Lower leg skin (tissue), 4 donors: ENCODE results near the gene HSP90AA1. TPM values are rescaled to one million over a fixed set of nuclear protein-coding genes. Genes with fewer than 3 reads are reported as not detected.
"Not testable (repeated sequence)": the region's sequence is repeated elsewhere in the genome, so short reads cannot be mapped to it uniquely, and the experiment has no call there.

ENCODE experiments used
- DNase-seq, 2 donors: peaks; one replicate each; pipeline ENCODE4 v3.0.0-alpha.2; 2019; ENCODE audit warnings: low spot score in 2 of 2
- H3K4me3 ChIP-seq: fragments of 200-600 bp; sonication (generic); 2 replicates; pipeline ENCODE4 v1.5.1; 2017; ENCODE audit warnings: mild to moderate bottlenecking, low read depth; ENCODE audit not compliant: poor library complexity, severe bottlenecking
- POLR2A ChIP-seq, 2 donors: fragments of 450-650 bp; IDR thresholded peaks; one replicate each; pipeline ENCODE4 v1.6.1; 2016 to 2017; ENCODE audit warnings: antibody characterized with exemption in 2 of 2, mild to moderate bottlenecking in 1 of 2, moderate library complexity in 1 of 2
- WGBS, 2 donors: methylation state at CpG; one replicate each; pipeline ENCODE4 v1.1.5; 2018; 5-methylcytosine and 5-hydroxymethylcytosine counted together
- intact Hi-C: fragments of 100-400 bp; cut with DNase I; formaldehyde crosslinking; loops from one replicate; pipeline ENCODE4 v1.15.0; 2023; ENCODE audit warnings: low total_unique reads
- total RNA-seq, 4 donors: library from RNA; depleted of rRNA; stranded (reverse); fragments of >200 nt; gene quantifications; one replicate each; pipeline ENCODE4 v1.1.0, GENCODE V29; 2016
- TF ChIP-seq, protein P1 (sequence below), 3 donors: fragments of 450-650 bp; IDR thresholded peaks; one replicate each; pipeline ENCODE4 v1.5.1; 2016; ENCODE audit warnings: antibody characterized with exemption in 3 of 3, mild to moderate bottlenecking in 3 of 3, moderate library complexity in 2 of 3

HSP90AA1 gene
- total RNA-seq, 4 donors from 2014 or later: 196 to 301 (median 255) TPM

DNA sequence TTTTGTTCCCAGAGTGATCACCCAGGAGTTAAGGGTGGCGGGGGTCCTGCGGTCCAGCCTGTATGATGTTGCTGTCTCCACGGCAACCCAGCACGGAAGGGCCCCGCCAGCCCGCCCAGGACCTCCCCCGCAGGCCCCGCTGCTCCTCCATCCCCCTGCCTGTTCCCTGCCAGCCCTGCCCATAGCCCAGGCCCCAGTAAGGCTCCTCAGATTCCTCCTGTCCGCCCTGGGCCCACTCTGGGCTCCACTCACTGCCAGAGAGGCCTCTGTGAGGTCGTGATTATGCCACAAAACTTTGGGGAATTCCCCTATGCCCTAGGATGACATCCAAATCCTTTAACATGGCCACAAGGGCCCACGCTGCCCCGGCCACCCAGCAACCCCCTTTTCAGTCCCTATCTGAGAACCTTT, 20.8 kb downstream of the HSP90AA1 start:
- no peak overlapping the region for H3K4me3 ChIP-seq
- 77 to 80% methylated on average over 7 to 12 of the region's 12 CpGs for WGBS, 2 donors
- TF ChIP-seq, protein P1, sequence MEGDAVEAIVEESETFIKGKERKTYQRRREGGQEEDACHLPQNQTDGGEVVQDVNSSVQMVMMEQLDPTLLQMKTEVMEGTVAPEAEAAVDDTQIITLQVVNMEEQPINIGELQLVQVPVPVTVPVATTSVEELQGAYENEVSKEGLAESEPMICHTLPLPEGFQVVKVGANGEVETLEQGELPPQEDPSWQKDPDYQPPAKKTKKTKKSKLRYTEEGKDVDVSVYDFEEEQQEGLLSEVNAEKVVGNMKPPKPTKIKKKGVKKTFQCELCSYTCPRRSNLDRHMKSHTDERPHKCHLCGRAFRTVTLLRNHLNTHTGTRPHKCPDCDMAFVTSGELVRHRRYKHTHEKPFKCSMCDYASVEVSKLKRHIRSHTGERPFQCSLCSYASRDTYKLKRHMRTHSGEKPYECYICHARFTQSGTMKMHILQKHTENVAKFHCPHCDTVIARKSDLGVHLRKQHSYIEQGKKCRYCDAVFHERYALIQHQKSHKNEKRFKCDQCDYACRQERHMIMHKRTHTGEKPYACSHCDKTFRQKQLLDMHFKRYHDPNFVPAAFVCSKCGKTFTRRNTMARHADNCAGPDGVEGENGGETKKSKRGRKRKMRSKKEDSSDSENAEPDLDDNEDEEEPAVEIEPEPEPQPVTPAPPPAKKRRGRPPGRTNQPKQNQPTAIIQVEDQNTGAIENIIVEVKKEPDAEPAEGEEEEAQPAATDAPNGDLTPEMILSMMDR (IDR thresholded peaks at IDR 0.05): no peak
- TF ChIP-seq POLR2A (IDR thresholded peaks at IDR 0.05): no peak
- intact Hi-C loops: no loop called here
- DNase-seq: no peak

DNA sequence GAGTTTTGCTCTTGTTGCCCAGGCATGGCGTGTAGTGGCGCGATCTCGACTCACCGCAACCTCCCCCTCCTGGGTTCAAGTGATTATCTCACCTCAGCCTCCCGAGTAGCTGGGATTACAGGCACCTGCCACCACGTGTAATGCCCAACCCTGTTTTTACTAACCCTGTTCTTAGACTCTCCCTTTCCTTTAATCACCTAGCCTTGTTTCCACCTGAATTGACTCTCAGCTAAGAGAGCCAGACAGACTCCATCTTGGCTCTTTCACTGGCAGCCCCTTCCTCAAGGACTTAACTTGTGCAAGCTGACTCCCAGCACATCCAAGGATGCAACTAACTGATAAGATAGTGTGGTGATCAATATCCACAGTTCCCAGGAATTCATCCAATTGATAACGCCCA, 22.3 kb downstream of the HSP90AA1 start:
- DNase-seq, intact Hi-C loops, H3K4me3 ChIP-seq: not testable (repeated sequence)
- 69 to 83% methylated on average over 8 of the region's 8 CpGs for WGBS, 2 donors

DNA sequence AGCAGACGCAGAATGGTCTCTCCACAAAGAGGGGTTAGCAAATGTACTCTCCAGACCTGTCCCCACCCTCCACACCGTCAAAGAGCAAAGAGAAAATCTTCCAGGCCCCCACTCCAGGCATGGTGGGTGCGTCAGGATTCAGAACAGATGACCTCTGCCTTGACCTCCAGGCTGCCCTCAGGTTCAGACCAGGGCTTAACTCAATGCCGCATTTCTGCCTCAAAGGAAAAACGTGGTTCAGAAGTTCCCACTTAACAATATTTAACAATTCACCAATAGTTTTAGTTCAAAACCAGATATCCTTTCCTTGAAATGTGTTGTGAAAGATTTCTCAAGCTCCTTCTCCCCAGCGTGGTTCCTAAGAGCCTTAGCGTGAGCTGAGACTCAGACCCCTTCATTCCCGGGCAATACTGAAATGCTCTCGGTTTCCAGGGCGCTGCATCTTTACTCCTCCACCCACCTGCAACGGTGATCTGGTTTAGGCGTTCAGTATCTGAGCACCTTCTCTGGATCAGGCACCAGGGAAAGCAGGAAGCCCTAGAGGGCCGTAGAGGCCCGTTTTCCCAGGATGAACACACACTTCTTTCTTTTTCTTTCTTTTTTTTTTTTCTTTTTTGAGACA, 22.9 kb downstream of the HSP90AA1 start:
- intact Hi-C loops: no loop called here
- 70% methylated on average over 14 of the region's 14 CpGs for WGBS, 2 donors
- H3K4me3 ChIP-seq: no peak overlapping the region
- no peak for DNase-seq
- no peak for TF ChIP-seq POLR2A (IDR thresholded peaks at IDR 0.05)
- TF ChIP-seq, protein P1 (IDR thresholded peaks at IDR 0.05): no peak

DNA sequence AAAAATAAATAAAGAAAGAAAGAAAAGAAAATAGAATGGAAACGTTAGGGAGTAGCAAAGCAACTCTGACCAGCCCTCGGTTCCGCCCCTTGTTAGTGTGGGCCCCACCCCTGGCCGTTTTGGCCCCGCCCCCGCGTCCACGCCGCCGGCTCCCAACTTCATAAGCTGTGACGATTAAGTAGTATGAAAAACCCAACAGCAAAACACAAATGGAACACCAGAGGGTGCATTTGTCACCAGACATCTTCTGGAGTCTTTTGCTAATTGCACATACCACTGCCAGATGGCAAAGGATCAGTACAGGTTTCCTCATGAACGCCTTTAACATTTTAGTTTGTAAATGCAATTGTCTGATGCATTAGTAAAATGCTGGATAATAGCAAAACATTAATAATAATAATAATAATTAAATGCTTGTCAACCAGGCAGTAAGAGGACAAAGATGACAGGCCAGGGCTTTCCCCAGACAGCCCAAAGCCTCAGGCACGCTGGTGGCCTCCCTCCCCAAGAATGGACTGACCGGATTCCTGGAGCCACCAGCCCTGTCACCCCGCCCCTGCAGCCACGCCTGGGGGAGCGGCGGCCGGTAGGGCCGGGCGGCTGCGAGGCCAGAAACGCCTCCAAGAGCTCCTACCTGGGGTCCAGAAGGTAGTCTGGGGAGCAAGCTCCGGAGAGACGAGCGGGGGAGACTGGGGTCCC, 23.6 kb downstream of the HSP90AA1 start:
- intact Hi-C loops: no loop called here
- no peak for TF ChIP-seq POLR2A (IDR thresholded peaks at IDR 0.05)
- TF ChIP-seq, protein P1 (IDR thresholded peaks at IDR 0.05): no peak
- peak; percentile 89 to 97 for DNase-seq
- 12 to 17% methylated on average over 26 of the region's 26 CpGs for WGBS, 2 donors
- no peak overlapping the region for H3K4me3 ChIP-seq

DNA sequence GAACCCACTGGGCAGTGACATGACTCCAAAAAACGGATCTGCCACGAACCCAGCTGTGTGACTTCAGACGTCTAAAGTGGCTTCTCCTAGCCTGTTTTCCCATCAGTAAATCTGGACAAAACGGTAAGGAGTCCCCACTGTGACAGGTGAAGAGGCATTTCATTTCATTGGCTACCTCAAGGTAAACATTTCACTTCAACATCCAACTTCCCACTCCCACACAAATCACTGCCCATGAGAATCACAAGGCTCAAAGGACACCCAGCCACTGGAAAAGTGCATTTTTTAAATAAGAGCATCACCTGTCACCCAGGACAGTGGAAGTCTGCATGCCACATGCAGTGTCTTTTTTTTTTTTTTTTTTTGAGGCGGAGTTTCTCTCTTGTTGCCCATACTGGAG, 27.9 kb downstream of the HSP90AA1 start:
- no peak for DNase-seq
- no peak for TF ChIP-seq POLR2A (IDR thresholded peaks at IDR 0.05)
- TF ChIP-seq, protein P1 (IDR thresholded peaks at IDR 0.05): no peak
- intact Hi-C loops: no loop called here
- H3K4me3 ChIP-seq: no peak overlapping the region
- WGBS, 2 donors: 71 to 75% methylated on average over 5 of the region's 5 CpGs

DNA sequence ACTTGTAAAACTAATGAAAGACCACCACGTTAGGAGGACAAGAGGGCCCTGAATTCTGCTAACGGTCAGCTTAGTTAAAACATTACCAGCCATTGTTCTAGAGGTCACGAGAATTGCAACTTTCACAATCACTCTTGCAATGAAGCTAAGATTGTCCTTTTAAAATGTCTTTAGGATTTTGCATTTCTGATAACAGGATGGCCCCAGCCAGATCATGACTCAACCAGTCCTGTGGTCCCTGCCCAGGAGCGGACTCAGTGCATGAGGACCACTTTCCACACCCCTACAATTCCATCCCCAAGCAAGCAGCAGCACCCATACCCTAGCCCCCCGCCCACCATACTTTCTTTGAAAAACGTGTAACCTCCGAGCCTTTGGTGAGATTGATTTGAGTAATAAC, 28.7 kb downstream of the HSP90AA1 start:
- TF ChIP-seq, protein P1 (IDR thresholded peaks at IDR 0.05): no peak
- no peak for TF ChIP-seq POLR2A (IDR thresholded peaks at IDR 0.05)
- intact Hi-C loops: no loop called here
- WGBS, 2 donors: 69 to 75% methylated on average over 7 of the region's 7 CpGs
- no peak overlapping the region for H3K4me3 ChIP-seq
- no peak for DNase-seq
